Measurements from ENCODE around the gene MTHFD1. TPM values are rescaled to one million over a fixed set of nuclear protein-coding genes. Genes with fewer than 3 reads are reported as not detected.

MTHFD1 gene
- total and polyA plus RNA-seq, 9 of the 15 experiments (the other 6 are each of a cell fraction or from before 2014, with no cell fraction given): 66.7 to 158 (median 90.9) TPM

DNA sequence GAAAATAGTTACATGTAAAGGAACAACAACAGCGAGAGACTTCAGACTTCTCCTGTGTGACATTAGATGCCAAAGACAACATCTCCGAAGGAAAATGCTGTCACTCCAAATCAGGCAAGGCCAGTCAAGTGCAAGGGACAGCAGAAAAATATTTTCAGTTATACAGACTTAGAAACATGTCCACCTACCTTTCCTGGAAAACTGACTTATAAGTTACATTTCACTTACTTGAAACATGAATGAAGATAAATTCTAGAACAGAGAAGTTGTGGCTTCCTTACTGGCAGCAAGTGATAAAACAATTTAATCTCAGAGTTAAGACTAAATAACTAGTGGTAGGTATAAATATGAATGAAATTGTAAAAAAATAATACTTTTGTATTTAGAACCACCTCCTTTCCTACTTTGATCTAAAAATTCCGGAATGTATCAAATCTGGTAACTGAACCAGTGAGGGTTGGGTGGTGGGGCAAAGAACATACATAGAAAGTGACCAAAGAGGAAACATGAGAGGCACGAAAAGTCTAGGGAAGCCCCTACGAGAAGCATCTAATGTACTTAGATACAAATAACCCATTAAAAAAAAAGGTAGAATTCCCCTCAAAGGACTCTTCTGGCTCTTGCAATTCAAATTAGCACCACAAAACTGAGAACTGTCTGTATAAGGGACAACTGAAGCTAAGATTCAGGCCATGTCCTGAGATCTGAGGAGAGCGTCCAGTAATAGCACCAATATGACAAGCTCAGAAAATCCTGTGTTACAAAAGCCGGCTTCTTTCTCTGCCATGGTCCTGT, 21.2 kb downstream of the MTHFD1 start:
- ATAC-seq: no peak

More for the DNA sequence above, 21.2 kb downstream of the MTHFD1 start:
- Histone ChIP-seq H3K9me1 (ENCODE audit: control insufficient read depth, insufficient read depth, low read length) (no peaks in the 10 kb centered on the region), H3K9ac (ENCODE audit: insufficient read depth in 1 of 2, low read depth in 2 of 2, low read length in 2 of 2) (no peak overlapping the region), H3K36me3 (ENCODE audit: control insufficient read depth, insufficient read depth, low read length) (peaks cover 65% of the 10 kb centered on the region), H3K4me1 (replicated peaks in 1 of 2; ENCODE audit: control insufficient read depth in 2 of 2, insufficient read depth in 2 of 2, low read length in 2 of 2) (no peaks in the 10 kb centered on the region; a peak in 1 of 5 replicates), H4K20me1 (replicated peaks; ENCODE audit: control insufficient read depth, insufficient read depth, low read length) (no peaks in the 10 kb centered on the region; the same call in 1 of the 2 replicates), H3K4me2 (ENCODE audit: insufficient read depth, low read length) (no peak overlapping the region), H3K27me3 (ENCODE audit: control insufficient read depth in 2 of 2, insufficient read depth in 2 of 2, low read length in 2 of 2) (no peaks in the 10 kb centered on the region), H3K9me3 (replicated peaks; ENCODE audit: control insufficient read depth, insufficient read depth, low read depth, low read length) (no peaks in the 10 kb centered on the region), H3K4me3 (no peak overlapping the region), H2AFZ (ENCODE audit: low read depth, low read length) (no peak overlapping the region), H3K27ac (ENCODE audit: extremely low read depth, low read depth, low read length) (no peak overlapping the region), H3K79me2 (ENCODE audit: control insufficient read depth, insufficient read depth, low read length) (peaks cover 19% of the 10 kb centered on the region)
- no peak for FAIRE-seq
- 87% methylated on average over 6 of the region's 7 CpGs for WGBS (ENCODE audit: insufficient coverage, low coverage, missing lambda C conversion rate)
- DNase-seq (ENCODE audit: extremely low read depth in 1 of 4, low spot score in 3 of 4): no peak
- CTCF ChIA-PET (ENCODE audit: low intra/inter-chr PET ratio): no interaction called here
- POLR2A ChIA-PET: interaction anchor here (0.6 kb wide), 1 partner anchor 22 kb away, joined by 3 read pairs; no protein-coding TSS in a partner anchor
- TF ChIP-seq, protein P1, sequence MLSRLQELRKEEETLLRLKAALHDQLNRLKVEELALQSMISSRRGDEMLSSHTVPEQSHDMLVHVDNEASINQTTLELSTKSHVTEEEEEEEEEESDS (CRISPR knock-in tag; IDR thresholded peaks at IDR 0.05): no peak
- TF ChIP-seq TAL1 (IDR thresholded peaks at IDR 0.05) (no peak), ZBED1 (IDR thresholded peaks at IDR 0.05) (no peak), RBM39 (optimal IDR thresholded peaks at IDR 0.05; ENCODE audit: low read depth, low read length) (no peak), ZC3H4 (CRISPR knock-in tag; IDR thresholded peaks at IDR 0.05; ENCODE audit: borderline replicate concordance) (no peak), ZNF785 (CRISPR knock-in tag; IDR thresholded peaks at IDR 0.05) (no peak)
- TF ChIP-seq, protein P2, sequence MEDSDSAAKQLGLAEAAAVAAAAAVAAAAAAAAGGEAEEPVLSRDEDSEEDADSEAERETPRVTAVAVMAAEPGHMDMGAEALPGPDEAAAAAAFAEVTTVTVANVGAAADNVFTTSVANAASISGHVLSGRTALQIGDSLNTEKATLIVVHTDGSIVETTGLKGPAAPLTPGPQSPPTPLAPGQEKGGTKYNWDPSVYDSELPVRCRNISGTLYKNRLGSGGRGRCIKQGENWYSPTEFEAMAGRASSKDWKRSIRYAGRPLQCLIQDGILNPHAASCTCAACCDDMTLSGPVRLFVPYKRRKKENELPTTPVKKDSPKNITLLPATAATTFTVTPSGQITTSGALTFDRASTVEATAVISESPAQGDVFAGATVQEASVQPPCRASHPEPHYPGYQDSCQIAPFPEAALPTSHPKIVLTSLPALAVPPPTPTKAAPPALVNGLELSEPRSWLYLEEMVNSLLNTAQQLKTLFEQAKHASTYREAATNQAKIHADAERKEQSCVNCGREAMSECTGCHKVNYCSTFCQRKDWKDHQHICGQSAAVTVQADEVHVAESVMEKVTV (CRISPR knock-in tag; IDR thresholded peaks at IDR 0.05): no peak
- intact Hi-C loops (cut with micrococcal nuclease) (no loop called here), in situ Hi-C loops (cut with MboI) (no loop called here)
- no TSS peak for BruUV-seq (replicated peaks)
